Fibroblast of lung (primary cell): ENCODE data around the gene DDX28.

ENCODE experiments used
- EZH2 ChIP-seq: IDR thresholded peaks from 2 replicates; pipeline ENCODE4 v1.5.1; 2012; ENCODE audit warnings: low read length, control low read depth, mild to moderate bottlenecking; ENCODE audit errors: missing control alignments
- TF ChIP-seq, protein P1 (sequence below), 2 donors: IDR thresholded peaks in 1 of 2; conservative IDR thresholded peaks in 1 of 2; 1 replicate in 1 of 2; 2 replicates in 1 of 2; pipeline ENCODE4 v1.5.1; 2011 to 2012; ENCODE audit warnings: low read length in 2 of 2, control low read depth in 1 of 2, inconsistent platforms in 1 of 2, low read depth in 1 of 2, mild to moderate bottlenecking in 1 of 2

DNA sequence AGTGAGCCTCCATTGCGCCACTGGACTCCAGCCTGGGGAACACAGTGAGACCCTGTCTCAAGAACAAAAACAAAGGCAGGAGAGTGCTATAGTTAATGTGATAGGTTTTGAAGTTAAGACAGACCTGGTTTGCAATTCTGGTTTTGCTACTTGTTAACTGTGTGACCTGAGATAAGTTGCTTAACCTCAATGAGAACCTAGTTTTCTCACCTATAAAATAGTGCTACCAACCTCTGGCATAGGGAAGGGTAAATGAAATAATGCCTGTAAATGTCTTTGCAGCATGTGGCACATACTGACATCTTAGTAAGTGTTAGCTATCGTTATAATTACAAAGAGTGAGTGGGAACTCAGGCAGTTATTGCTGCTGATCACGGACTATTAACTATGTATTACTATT lies 32.4 kb upstream of the DDX28 start:
- TF ChIP-seq, protein P1, sequence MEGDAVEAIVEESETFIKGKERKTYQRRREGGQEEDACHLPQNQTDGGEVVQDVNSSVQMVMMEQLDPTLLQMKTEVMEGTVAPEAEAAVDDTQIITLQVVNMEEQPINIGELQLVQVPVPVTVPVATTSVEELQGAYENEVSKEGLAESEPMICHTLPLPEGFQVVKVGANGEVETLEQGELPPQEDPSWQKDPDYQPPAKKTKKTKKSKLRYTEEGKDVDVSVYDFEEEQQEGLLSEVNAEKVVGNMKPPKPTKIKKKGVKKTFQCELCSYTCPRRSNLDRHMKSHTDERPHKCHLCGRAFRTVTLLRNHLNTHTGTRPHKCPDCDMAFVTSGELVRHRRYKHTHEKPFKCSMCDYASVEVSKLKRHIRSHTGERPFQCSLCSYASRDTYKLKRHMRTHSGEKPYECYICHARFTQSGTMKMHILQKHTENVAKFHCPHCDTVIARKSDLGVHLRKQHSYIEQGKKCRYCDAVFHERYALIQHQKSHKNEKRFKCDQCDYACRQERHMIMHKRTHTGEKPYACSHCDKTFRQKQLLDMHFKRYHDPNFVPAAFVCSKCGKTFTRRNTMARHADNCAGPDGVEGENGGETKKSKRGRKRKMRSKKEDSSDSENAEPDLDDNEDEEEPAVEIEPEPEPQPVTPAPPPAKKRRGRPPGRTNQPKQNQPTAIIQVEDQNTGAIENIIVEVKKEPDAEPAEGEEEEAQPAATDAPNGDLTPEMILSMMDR (conservative IDR thresholded peaks at IDR 0.05 in 1 of 2, IDR thresholded peaks at IDR 0.05 in 1 of 2; ENCODE audit: low read depth in 1 of 2, low read length in 2 of 2), result no peak
- TF ChIP-seq EZH2, result no peak
